Ovary (tissue), 9 donors: ENCODE data around the gene CELA3B. TPM values are rescaled to one million over a fixed set of nuclear protein-coding genes. Genes with fewer than 3 reads are reported as not detected.
"Not testable (repeated sequence)": the region's sequence is repeated elsewhere in the genome, so short reads cannot be mapped to it uniquely, and the experiment has no call there.

Source experiments
- DNase-seq, 5 donors: peaks; one replicate each; pipeline ENCODE4 v3.0.0-alpha.2; 2019 to 2020
- H3K27ac ChIP-seq, 2 donors: fragments of 200-600 bp; one replicate each; pipeline versions ENCODE4 v1.5.1 to v1.8.0; 2019 to 2022
- H3K27me3 ChIP-seq: fragments of 200-600 bp; one replicate; pipeline ENCODE4 v1.8.0; 2022
- H3K36me3 ChIP-seq: fragments of 200-600 bp; sonication (generic); one replicate; pipeline ENCODE4 v1.5.1; 2019
- H3K4me1 ChIP-seq: one replicate; pipeline ENCODE4 v1.8.1; 2013; ENCODE audit warnings: mild to moderate bottlenecking, moderate library complexity; ENCODE audit not compliant: insufficient read depth
- H3K4me3 ChIP-seq: fragments of 200-600 bp; sonication (generic); one replicate; pipeline ENCODE4 v1.5.1; 2017
- H3K9me3 ChIP-seq, 2 donors: fragments of 200-600 bp in 1 of 2; sonication (generic) in 1 of 2; one replicate each; pipeline versions ENCODE4 v1.5.1 to v1.8.1; 2013 to 2019; ENCODE audit warnings: mild to moderate bottlenecking in 1 of 2, moderate library complexity in 1 of 2
- EP300 ChIP-seq: sonication (generic); formaldehyde crosslinking; IDR thresholded peaks from one replicate; pipeline ENCODE4 v1.6.1; 2017; ENCODE audit warnings: antibody characterized with exemption
- POLR2A ChIP-seq: fragments of 450-650 bp; IDR thresholded peaks from one replicate; pipeline ENCODE4 v1.6.1; 2017; ENCODE audit warnings: antibody characterized with exemption, mild to moderate bottlenecking, moderate library complexity
- WGBS, 3 donors: extraction: QIAGEN DNeasy Blood & Tissue Kit in 1 of 3; methylation state at CpG; one replicate each; pipeline versions ENCODE4 v1.1.5 to v1.1.7; 2013 to 2017; 5-methylcytosine and 5-hydroxymethylcytosine counted together
- intact Hi-C, 4 donors: fragments of 100-400 bp; cut with DNase I; formaldehyde crosslinking; loops; one replicate each; pipeline versions ENCODE4 v1.11.0 to v1.15.1; 2022 to 2023
- polyA plus RNA-seq, 2 donors: library from polyadenylated mRNA; stranded (reverse); fragments of 200-250 nt in 1 of 2; fragments of 350-450 nt in 1 of 2; fragmentation: Illumina TruSeq in 1 of 2; extraction: RNeasy Lipid Tissue Mini Kit (QIAGEN cat#74804) in 1 of 2; gene quantifications; one replicate each; pipeline ENCODE4 v1.2.3, GENCODE V29; 2013 to 2014
- total RNA-seq, 7 donors: library from RNA; depleted of rRNA in 2 of 7; stranded (reverse); fragments of >200 nt in 2 of 7; fragmentation: NEBNext Ultra II Directional in 3 of 7; extraction: Animal tissue kit (Norgen Biotek cat#: 25700) in 3 of 7; gene quantifications; one replicate each; pipeline versions ENCODE4 v1.1.0 to v1.2.4, GENCODE V29; 2016 to 2023
- TF ChIP-seq, protein P1 (sequence below), 3 donors: fragments of 450-650 bp in 2 of 3; fragments of 200-600 bp in 1 of 3; IDR thresholded peaks; one replicate each; pipeline versions ENCODE4 v1.5.1 to v1.8.0; 2016 to 2022; ENCODE audit warnings: antibody characterized with exemption in 3 of 3, mild to moderate bottlenecking in 1 of 3
- donor health status: DM: no; HTN: no; CAD: no; lungs with moderate emphysema.
- donor health status: DM: no; HTN: no; CAD: no.
- donor health status: Bipolar disorder and iron deficiency.
- donor health status: DM: yes; HTN: yes; CAD: no.
- donor health status: DM: no; HTN: no; CAD: no.
- donor health status: DM: yes; HTN: yes; CAD: no.

CELA3B gene
- total and polyA plus RNA-seq, 9 donors, result 2.6 to 19.2 (median 15.4) TPM; not detected in 6

GRCh38 chr1:22012752-22013151 is 35.9 kb downstream of the CELA3B start:
- H3K9me3 ChIP-seq, H3K27ac ChIP-seq, DNase-seq, intact Hi-C loops, H3K27me3 ChIP-seq, H3K4me1 ChIP-seq, H3K36me3 ChIP-seq, H3K4me3 ChIP-seq: not testable (repeated sequence)
- 67 to 83% (median 69%) methylated on average over 4 of the region's 4 CpGs for WGBS, 3 donors

DNA sequence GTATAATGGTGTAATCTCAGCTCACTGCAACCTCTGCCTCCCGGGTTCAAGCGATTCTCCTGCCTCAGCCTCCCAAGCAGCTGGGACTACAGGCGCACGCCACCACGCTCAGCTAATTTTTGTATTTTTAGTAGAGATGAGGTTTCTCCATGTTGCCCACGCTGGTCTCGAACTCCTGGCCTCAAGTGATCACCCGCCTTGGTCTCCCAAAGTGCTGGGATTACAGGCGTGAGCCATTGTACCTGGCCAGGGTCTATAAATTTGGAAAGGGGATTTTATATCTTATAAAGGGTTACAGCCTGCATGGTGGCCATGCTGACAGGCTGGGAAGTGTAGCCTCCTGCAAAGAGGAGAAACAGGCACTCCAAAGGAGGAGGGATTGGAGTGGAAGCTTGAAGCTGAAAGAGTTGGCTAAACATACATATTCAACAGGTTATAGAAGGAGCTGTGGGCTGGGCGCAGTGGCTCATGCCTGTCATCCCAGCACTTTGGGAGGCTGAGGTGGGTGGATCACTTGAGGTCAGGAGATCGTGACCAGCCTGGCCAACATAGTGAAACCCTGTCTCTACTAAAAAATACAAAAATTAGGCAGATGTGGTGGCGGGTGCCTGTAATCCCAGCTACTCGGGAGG is 37.9 kb downstream of the CELA3B start:
- H3K27ac ChIP-seq, H3K4me3 ChIP-seq, intact Hi-C loops, H3K27me3 ChIP-seq, H3K4me1 ChIP-seq, H3K9me3 ChIP-seq, H3K36me3 ChIP-seq, DNase-seq: not testable (repeated sequence)
- WGBS, 3 donors, result 86 to 90% (median 87%) methylated on average over 13 of the region's 13 CpGs

DNA sequence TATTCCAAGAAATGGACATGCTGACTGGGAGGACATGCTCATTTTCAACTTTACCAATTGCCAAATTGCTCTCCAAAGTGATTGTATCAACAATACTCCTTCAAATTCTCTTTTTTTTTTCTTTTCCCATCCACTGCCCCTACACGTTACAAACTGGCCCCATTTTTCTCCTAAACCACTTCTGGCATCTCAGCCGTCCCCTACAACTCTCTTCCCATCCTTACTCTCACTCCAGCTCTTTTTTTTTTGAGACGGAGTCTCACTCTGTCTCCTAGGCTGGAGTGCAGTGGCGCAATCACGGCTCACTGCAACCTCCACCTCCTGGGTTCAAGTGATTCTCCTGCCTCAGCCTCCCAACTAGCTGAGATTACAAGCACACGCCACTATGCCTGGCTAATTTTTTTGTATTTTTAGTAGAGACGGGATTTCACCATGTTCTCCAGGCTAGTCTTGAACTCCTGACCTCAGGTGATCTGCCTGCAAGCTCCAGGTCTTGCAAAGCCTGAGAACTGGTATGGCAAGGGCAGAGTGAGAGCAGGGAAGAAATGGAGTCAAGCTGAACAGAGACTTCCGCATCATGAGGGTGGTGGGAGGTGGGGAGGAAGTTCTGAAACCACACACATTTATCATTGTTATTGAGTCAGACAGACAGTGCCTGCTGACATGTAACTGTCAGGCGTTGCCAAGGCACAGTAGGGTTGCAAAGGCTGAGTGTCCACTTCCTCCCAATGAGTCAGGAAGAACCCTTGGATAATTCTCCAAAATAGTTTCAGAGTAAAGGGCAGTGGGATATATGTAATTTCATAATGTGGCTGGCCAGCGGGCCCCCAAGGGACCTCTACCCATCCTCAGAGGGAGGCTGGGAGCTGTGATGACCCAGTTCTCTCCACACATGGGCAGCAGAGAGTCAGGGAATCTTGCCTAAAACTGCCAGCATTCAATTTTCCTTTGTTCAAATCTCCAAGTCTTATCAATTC is 42.0 kb downstream of the CELA3B start:
- DNase-seq, result no peak
- TF ChIP-seq, protein P1, sequence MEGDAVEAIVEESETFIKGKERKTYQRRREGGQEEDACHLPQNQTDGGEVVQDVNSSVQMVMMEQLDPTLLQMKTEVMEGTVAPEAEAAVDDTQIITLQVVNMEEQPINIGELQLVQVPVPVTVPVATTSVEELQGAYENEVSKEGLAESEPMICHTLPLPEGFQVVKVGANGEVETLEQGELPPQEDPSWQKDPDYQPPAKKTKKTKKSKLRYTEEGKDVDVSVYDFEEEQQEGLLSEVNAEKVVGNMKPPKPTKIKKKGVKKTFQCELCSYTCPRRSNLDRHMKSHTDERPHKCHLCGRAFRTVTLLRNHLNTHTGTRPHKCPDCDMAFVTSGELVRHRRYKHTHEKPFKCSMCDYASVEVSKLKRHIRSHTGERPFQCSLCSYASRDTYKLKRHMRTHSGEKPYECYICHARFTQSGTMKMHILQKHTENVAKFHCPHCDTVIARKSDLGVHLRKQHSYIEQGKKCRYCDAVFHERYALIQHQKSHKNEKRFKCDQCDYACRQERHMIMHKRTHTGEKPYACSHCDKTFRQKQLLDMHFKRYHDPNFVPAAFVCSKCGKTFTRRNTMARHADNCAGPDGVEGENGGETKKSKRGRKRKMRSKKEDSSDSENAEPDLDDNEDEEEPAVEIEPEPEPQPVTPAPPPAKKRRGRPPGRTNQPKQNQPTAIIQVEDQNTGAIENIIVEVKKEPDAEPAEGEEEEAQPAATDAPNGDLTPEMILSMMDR (IDR thresholded peaks at IDR 0.05), result no peak
- TF ChIP-seq EP300, result no peak
- no peak for TF ChIP-seq POLR2A
- 62 to 64% (median 64%) methylated on average over 10 of the region's 10 CpGs for whole genome bisulfite sequencing, 3 donors
- Histone ChIP-seq H3K27ac (no peak overlapping the region), H3K27me3 (no peaks in the 10 kb centered on the region), H3K36me3 (no peaks in the 10 kb centered on the region), H3K4me1 (no peaks in the 10 kb centered on the region), H3K4me3 (no peak overlapping the region), H3K9me3 (no peaks in the 10 kb centered on the region)
- intact Hi-C loops, result no loop called here

GRCh38 chr1:22021061-22021460 is 44.2 kb downstream of the CELA3B start:
- H3K4me3 ChIP-seq, result no peak overlapping the region
- intact Hi-C loops, result no loop called here
- no peaks in the 10 kb centered on the region for H3K9me3 ChIP-seq
- peaks cover 3% of the 10 kb centered on the region for H3K4me1 ChIP-seq
- H3K27ac ChIP-seq, result no peak overlapping the region
- no peaks in the 10 kb centered on the region for H3K36me3 ChIP-seq
- no peaks in the 10 kb centered on the region for H3K27me3 ChIP-seq
- TF ChIP-seq POLR2A, result no peak
- TF ChIP-seq, protein P1 (IDR thresholded peaks at IDR 0.05), result no peak
- no peak for TF ChIP-seq EP300
- 71 to 76% (median 75%) methylated on average over 6 of the region's 6 CpGs for WGBS, 3 donors
- no peak for DNase-seq

GRCh38 chr1:22024485-22025367 is 47.9 kb downstream of the CELA3B start:
- Histone ChIP-seq H3K4me1 (peaks cover 6% of the 10 kb centered on the region), H3K4me3 (peak overlapping the region; percentile 98), H3K27ac (peak overlapping the region; percentile 52 to 87), H3K27me3 (no peaks in the 10 kb centered on the region), H3K9me3 (no peaks in the 10 kb centered on the region), H3K36me3 (no peaks in the 10 kb centered on the region)
- WGBS, 3 donors, result 0 to 1% (median 1%) methylated on average over 32 to 33 of the region's 33 CpGs
- intact Hi-C loops, result no loop called here
- peak; percentile 27 to 59 (median 49) for DNase-seq
- TF ChIP-seq POLR2A (no peak), EP300 (no peak)
- TF ChIP-seq, protein P1 (IDR thresholded peaks at IDR 0.05), result no peak
